Stimulated activated CD4-positive, alpha-beta T cell treated with anti-CD3 and anti-CD28 coated beads, Interleukin-4, amount 100 ng/mL, for 24 hours (primary cell): ENCODE results near the gene ALDH1B1.
A peak's percentile ranks its signal among the peaks of the same experiment; 100 is the strongest.

ENCODE experiments used
- DNase-seq: peaks from one replicate; pipeline ENCODE4 v3.0.0-alpha.2; 2020

ALDH1B1 gene

DNA sequence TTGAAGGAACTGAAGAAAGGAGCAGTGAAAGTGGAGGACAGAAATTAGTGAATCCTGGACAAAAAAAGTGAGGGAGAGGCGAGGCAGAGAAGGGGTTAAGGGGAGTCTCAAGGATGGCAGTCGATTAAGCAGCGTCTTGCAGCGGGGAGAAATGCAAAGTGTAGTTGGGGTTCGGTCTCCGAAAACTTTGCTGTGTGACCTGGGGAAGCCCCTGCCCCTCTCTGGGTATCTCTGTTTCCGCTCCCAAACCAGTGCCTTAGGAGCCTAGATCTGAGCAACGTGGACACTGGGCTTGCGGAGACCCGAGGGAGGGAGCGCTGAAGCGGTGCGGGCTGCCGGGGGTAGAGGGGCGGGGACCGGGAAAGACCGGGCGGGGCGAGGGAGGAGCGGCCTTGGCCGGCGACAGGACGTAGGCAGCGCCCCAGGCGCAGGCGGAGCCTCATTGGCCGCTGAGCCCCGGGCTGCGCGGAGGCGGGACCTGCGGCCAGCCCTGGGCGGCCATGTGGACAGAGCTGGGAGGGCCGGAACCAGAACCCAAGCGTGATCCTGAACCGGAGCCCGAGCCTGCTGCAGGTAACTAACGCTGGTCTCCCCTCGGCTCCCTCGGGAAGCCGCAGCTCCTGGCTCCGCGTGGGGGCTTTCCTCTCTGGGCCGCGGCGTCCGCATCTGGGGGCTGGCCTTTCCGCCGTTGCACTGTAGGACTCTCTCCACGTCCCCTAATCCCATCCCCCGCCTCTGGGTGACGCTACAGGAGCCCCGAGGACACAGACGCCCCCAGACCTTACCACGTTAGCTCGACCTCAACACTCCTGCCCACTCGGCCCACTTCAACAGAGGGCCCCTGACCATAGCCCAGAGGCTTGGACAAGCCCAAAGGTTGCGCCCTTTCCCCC lies at the start of gene ALDH1B1:
Gene ALDH1B1, plus strand, starts transcription at position 468 of the 893 bp plus-strand sequence. CDS start 3,047 bp downstream, outside the sequence.
- DNase-seq, result peak; percentile 67

DNA sequence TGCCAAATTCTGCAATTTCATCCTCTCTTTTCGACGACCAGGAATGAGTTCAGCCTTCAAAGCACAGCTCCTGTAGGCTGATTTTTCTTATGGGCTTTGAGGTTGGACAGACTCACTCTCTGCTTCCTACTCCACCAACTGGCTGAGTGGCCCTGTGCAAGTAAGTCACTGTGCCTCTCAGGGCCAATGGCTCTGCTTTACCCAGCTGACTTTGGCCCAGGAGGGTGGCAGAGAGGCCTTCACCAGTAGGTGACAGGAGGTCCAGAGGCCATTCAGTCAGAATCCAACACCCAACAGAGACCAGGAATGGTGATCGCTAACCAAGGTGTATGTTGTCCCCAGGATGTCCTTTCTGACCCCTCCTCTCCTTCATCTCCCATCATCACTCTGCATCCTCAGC lies 49.5 kb upstream of the ALDH1B1 start:
- DNase-seq, result no peak

DNA sequence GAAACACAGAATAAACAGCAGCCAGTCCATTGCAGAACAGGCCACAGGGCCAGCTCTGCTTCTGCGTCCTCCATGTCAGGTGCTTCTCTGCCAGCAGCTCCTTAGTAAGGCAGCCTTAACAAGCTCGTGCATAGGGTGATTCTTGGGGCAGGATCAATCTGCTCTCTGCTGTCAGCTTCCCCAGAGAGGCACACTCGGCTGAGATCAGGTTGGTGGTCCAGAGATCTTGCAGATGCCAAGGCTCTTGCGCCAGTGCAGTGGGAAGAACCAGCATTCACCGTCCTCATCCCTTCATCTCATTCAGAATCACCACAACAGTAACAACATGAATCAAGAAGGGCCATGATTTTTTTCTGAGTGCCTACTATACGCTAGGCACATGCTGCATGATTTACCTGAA lies 49.0 kb upstream of the ALDH1B1 start:
- no peak for DNase-seq

DNA sequence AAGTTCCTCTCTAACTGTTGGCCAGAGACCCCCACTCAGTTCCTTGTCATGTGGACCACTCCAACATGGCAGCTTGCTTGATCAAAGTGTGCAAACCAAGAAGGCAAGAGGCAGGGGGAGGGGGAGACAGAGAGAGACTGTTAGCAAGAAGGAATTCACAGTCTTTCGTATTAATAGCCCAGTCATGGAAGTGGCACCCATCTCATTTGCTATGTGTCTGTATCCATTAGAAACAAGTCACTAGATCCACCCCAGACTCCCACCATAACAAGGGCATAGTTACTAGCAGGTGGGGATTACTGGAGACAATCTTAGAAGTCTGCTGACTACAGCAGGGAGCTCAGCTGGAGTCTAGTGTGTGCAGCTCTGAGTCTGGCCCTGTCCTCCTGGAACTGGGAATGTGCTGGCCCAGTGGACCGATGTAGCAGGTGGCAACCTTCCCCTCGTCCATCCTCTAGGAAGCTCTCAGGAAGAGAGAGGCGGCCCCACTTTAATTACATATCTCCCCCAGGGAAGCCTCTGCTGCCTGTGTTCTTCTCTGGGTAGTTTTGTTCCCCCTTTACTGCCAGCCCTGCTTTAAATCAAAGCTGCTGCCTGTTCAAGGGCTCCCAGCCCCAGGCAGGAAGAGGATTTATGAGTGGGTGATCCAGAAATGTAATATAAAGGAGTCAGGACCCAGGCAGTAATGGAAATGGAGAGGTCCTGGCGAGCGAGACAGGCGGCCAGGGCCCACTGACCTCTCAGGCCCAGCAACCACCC lies 47.8 kb upstream of the ALDH1B1 start:
- no peak for DNase-seq

DNA sequence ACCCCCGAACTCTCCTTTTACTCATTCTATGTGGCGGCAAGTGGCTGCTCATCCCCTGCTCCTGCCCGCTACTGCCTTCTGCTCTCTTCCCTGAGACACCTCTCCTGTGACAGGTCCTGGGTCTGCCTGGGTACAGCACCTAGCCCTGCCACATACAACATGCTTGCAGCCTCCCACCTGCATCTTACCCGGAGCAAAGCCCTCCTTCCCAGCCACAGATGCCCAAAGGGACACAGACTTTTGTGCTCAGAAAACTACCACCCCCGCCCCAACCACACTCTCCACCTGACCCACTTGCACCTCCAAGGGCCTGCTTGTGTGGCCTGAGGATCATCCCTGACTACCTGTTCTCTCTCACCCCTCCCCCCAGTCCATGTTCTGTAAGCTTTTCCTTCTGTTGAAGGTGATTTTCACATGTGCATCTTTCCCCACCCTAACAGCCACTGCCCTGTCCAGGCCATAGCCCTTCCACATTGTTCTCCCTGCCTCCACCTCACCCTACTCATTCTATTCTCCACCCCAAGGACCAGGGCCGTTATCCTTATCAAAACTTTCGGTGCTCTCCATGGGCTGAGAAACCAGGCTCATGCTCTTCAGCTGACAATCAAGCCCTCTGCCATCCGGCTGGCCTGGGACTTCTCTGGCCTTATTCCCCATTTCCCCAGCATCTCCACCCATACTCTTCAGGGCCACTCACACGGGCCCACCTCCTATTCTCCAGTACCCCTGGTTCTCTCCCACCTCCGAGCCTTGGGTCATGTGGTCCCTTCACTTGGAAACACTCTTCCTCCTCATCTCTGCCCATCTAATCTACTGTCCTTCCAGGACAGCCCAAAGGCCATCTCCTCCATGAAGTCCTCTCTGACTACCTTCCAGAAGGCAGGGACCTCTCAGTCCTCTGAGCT lies 46.4 kb upstream of the ALDH1B1 start:
- no peak for DNase-seq

DNA sequence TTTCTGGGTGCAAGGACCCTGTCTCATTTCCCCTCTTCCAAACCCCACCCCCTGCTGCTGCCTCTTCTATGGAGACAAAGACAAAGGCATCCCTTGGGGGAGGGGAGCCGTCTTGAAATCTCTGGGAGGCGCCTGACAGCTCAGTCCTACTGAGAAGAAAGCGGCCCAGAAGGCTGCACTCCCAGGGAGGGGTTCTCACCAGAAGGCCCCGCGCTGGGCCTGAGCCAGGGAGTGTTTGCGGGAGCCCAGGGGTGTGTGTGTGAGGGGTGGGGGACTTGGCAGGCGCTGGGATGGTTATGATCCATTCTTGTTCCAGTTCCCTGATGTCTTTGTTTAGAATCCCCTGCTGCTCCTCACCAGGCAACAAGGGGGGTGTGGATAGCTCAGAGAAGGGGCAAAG lies 45.7 kb upstream of the ALDH1B1 start:
- no peak for DNase-seq

DNA sequence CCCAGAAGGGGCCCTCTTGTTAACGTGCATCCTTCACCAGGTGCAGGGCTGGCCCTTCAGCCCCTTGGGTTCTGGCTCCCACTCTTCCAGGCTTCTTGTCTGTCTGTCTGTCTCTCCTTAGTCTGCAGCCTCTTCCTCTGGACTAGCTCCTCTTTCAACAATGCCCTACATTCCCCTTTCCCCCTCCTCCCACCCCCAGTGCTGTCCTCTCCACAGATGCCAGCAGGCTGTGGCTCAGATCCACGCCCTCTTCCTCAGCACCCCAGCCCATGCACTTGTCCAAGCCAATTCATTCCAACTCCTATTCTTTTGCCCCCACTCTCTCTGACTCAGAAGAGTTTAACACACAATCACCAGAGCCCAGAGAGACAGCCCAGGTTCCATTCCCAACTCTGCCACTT lies 45.2 kb upstream of the ALDH1B1 start:
- no peak for DNase-seq

DNA sequence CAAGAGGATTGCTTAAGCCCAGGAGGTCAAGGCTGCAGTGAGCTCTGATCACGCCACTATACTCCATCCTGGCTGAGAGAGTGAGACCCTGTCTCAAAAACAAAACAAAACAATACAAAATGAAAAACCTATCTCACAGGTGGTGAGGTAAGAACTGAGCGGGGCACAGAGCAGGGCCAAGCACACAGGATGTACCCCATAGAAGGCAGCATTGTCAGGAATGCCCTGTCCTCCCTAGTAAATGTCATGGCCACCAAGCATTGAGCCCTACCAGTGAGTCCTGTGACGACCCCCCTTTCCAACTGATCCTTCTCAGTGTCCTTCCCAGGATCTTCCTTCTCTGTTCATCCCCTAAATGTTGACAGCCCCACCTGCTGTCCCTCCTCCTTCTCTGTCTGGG lies 44.6 kb upstream of the ALDH1B1 start:
- DNase-seq, result no peak

DNA sequence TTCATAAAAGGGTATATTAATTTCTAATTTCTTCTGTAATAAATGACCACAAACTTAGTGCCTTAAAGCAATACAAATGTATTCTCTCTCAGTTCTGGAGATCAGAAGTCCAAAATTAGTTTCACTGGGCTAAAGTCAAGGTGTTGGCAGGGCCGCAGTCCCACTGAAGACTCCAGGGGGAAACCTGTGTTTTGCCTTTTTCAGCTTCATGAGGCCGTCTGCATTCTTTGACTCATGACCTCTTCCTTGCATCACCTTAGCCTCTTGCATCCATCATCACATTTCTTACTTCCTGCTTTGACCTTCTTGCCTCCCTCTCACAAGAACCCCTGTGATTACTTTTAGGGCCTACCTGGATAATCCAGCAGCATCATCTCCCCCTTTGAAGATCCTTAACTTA lies 42.0 kb upstream of the ALDH1B1 start:
- no peak for DNase-seq

DNA sequence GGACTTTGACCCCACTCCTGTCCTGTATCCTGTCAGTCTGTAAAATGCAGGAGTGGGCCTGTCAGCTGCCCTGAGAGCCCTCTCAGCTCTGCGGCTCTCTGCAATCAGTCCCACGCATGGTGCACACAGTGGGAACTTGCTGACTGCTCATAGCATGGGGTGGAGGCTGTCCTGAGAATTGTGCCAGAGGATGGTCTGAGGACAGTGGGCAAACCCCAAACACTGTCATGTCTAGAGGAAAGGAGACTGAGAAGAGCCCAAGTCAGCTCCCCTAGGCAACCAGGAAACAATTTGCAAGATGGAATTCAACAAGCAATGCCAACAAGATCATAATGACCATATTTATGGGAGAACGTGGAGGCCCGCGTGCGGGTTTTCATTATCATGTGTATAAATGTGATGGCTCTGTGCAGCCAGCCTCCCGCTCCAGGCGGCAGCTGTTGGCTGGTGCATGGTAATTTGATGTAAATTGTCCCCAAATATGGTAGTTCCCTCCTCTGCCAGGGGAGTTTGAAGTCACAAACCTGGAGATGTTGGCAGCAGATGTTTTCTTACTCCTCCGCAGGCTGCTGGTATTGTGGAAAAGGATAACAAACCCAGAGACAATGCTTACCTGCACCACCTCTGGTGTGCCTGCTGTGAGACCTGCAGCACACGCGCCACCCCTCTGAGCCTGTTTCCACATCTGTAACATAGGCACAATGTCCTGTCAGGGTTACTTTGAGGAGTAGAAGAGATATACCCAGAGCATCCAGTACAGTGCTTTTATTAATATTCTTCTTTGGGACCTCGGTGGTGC lies 39.8 kb upstream of the ALDH1B1 start:
- DNase-seq, result no peak

DNA sequence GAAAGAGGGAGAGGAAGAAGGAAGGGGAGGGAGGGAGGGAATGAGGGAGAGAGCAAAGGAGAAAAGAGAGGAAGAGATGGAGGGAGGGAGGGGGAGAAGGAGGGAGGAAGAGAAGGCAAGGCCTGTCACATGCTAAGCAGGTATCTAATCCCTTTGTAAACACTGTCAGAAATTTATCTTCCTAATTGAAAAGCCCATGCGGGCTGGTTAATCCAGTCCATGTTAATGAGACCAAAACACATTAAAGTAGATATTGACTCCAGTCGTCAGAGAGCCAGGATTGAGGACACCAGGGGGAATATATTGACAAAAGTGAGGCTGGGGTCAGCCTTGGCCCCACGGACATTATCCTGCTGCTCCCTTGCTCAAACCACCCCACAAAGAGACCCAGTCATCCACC lies 37.4 kb upstream of the ALDH1B1 start:
- no peak for DNase-seq

DNA sequence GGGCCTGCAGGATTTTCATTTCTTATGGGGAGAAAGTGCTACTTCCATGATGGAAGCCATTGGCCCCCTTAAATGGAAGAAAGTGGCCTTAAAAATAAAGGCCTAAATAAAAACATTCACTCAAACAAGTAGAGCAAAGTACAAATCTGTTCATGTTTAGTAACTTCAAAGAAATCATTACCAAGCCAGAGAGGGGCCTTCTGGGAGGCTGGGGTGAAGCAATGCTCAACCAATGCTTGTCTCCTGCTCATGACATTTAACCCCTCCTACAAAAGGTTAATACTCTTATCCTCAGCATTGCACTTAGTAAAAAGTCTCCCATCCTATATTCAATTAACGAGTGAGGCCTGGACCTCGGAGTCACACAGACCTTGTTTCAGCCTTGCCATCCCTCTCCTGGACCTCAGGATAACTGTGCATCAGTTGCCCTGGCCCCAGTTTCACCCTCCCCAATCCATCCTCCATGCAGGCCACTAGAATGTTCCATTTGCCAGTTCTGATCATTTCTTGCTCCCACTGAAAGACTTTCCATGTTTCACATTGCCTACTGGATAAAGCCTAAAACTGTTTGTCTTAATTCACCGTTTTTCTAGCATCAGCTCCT lies 36.9 kb upstream of the ALDH1B1 start:
- no peak for DNase-seq

DNA sequence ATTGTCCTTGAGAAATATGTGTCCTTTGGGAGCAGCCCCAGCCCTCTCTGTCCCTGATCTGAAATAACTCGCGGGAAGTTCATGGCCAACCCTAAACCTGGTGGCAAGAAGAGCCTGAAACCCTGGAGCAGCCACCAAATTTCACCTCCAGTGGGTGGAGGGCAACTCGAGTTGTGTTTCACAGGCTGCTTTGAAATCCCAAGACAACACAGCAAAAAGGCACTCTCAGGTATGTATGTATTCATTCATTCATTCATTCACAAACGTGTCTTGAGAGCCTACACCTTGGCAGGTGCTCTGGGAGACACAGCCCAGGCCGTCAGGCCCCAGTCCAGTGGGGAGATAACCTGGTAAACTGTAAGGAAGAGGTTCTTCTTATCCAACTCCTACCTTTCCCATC lies 35.7 kb upstream of the ALDH1B1 start:
- DNase-seq, result no peak

DNA sequence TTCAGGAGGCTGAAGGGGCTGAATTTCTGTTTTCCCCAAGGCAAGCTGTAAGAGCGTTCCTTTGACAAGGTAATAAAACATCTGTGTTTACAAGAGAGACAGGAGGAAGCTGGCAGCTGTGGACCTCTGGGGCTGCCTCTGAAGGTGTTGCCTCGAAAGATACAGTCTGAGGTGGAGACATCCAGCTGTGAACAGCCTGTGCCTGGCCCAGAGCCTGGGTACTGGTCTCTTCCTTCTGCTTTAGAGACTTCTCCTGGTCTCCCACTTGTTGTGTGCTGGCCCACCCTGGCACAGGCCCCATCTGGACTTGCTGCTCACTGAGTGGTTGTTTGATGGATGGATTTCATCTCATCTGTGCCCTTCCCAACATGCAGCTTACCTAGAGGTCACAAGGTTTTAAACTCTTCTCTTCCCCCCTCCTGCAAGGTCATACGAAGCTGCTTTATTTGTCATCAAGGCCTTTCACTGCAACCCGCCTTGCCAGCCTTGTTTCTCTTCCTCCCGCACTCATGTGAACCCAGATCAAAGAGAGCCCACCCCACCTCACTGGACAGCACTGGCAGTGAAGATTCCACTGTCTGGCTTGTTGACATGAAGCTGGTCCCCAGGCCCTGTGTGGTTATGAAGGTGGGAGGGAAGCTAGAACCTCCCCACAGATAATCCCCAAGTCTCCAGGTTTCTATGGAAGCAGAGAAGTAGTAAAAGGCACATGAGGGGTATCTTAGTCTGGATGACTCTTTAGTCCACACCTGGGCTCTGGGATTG lies 35.0 kb upstream of the ALDH1B1 start:
- DNase-seq, result no peak

DNA sequence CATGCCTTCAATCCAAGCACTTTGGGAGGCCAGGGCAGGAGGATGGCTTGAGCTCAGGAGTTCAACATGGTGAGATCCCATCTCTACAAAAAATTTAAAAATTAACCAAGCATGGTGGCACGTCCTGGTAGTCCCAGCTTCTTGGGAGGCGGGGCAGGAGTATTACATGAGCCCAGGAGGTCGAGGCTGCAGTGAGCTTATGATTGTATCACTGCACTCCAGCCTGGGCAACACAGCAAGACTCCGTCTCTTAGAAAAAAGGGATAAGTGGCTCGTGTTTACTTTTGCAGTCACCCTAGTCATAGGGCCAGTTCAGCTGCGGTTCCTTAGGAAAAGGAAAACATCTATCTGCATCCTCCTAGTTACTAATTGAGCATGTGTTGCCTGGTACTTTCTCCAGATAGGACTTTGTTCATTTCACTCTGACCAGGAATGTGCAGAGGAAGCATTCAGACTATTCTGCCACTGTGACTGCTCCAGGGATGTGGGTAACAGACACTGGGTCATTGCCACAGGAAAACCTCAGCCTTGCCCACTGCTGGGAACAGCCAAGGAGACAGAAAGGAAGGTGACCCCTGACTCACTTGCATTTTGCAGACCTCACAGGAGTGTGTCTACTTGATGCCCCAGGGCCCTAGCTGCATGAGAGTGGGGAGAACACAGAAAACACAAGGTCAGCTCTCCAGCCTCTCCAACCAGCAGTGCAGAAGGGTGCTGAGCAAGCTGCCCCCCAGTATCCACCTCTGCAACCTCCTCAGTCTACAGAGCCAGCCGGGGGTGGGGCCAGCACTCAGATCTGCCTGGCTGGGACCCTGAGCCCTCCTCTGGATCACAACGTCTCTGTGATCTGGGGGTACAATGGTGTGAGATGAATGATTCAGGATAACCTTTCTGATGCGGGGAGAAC lies 33.9 kb upstream of the ALDH1B1 start:
- no peak for DNase-seq

DNA sequence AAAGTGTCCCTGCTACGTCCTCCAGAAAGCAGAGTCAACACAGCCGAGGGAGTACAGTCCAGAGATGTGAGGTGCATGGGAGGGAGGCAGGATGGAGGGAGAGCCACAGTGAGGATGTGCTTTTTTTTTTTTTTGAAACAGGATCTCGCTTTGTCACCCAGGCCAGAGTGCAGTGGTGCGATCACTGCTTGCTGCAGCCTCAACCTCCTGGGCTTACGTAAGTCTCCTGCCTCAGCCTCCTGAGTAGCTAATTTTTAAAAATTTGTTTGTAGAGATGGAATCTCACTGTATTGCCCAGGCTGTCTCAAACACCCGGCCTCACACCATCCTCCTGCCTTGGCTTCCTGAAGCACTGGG lies 33.2 kb upstream of the ALDH1B1 start:
- no peak for DNase-seq

DNA sequence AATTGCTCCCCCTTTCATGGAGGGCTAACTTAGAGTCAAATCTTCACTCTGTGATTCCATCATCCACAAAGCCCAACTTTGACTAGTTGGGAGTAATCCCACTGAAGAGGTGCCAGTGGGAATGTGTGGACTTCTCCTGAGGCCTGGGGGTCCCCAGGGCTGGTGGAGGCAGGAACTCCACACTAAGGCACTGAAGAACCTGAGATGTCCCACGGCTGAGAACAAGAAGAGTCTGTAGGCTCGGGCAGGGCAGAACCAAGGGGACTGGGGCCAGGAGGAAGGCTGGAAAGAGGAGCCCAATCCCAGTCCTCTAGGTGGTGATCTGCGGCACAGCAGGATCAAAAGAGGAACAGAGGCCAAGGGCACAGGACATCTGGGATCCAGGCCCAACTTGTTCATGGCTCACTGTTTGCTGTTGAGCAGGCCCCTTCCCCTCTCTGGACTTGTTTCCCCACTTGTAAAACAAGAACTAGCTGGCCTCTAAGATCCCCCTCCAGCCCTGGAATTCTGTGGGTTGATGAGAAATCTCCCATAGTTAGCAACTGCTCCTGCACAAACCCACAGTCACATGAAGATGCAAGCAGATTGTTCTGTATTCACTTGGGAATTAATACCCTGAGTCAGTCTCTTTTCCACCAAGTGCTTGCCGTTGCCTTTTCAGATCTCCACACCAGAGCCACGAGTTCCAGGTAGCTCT lies 32.7 kb upstream of the ALDH1B1 start:
- no peak for DNase-seq

DNA sequence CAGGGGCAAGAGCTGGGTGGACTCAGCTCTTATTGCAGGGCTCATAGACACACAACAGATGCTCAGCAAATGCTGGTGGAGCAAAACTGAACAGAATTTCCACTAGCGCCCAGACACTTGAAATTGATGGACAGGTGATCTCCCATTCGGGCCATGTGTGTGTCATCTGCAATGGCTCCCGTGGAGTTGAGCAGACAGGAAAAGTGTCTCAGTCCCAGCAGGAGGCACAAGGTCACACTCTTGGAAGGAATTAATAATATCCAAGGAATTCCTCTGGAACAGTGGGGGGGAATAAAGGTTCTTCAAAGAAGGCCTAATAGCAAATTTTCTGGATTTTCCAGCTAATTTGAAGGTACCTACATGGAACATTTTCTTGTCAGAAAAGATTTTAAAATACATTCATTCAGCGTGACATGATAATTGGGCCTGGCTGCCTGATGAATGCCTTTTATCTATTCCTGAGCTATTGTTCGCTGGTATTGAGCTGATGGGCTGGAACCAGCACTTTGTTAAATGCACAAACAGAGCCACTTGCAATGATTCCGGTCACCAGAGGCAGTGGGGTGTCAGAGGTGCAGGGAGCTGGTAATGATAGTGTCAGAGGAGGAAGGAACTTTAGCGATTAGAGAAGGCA lies 31.5 kb upstream of the ALDH1B1 start:
- no peak for DNase-seq

DNA sequence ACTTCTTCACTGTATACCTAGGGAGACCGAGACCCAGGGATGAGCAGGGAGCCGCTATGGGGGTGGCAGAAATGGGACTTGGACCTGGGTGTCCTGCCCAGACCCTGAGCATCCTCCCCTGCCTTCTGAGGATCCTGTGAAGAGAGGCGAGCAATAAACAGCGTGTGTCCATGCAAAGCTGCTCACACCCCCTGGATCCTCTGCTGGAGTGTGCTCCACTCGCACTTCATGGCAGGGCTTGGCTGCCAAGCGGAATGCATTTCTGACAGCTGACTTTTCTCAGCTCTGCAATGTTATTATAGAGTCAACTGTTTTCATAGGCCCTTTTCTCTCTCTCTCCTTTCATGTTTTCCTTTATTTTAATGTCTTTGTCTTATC lies 31.0 kb upstream of the ALDH1B1 start:
- no peak for DNase-seq
